Effector CD8-positive, alpha-beta T cell (primary cell): Measurements from ENCODE around the gene CDPF1.

Source experiments
- DNase-seq: peaks from one replicate; lab custom pipeline; 2025; lab: John Stamatoyannopoulos, UW
- total RNA-seq, 4 experiments: gene quantifications; one replicate each; lab custom pipeline; 2026; lab: John Stamatoyannopoulos, UW

Gene CDPF1
- total RNA-seq, result 5.2 to 13.6 (median 9.1) reads per million in 4 experiments

- peak; percentile 78 for DNase-seq
Measured at GRCh38 chr22:46250035-46250782, at the start of gene CDPF1. TSS of gene CDPF1 (minus strand) at chr22:46250293. CDS start at chr22:46248284, 2,009 bp downstream.

GRCh38 chr22:46299101-46299500 lies 49.0 kb upstream of the CDPF1 start:
- DNase-seq, result no peak

GRCh38 chr22:46297151-46297812 lies 47.2 kb upstream of the CDPF1 start:
- DNase-seq, result no peak

- DNase-seq, result peak; percentile 95
Measured at GRCh38 chr22:46296257-46297150, 46.4 kb upstream of the CDPF1 start, which contains the start of gene GTSE1. TSS of gene GTSE1 (plus strand) at chr22:46296870. CDS start at chr22:46297401, 531 bp downstream.

GRCh38 chr22:46295277-46295971 lies 45.3 kb upstream of the CDPF1 start:
- DNase-seq, result no peak

GRCh38 chr22:46294784-46295183 lies 44.7 kb upstream of the CDPF1 start:
- DNase-seq, result no peak

GRCh38 chr22:46293577-46294260 lies 43.6 kb upstream of the CDPF1 start:
- DNase-seq, result no peak

GRCh38 chr22:46292732-46293131 lies 42.6 kb upstream of the CDPF1 start:
- DNase-seq, result no peak

GRCh38 chr22:46292173-46292572 lies 42.1 kb upstream of the CDPF1 start:
- DNase-seq, result no peak

GRCh38 chr22:46290843-46291785 lies 41.0 kb upstream of the CDPF1 start:
- no peak for DNase-seq

GRCh38 chr22:46290121-46290842 lies 40.2 kb upstream of the CDPF1 start:
- no peak for DNase-seq

GRCh38 chr22:46289244-46289891 lies 39.3 kb upstream of the CDPF1 start:
- no peak for DNase-seq

- no peak for DNase-seq
Measured at GRCh38 chr22:46288846-46289243, 38.8 kb upstream of the CDPF1 start.

GRCh38 chr22:46287873-46288751 lies 38.0 kb upstream of the CDPF1 start:
- DNase-seq, result no peak

- DNase-seq, result no peak
Measured at GRCh38 chr22:46286941-46287872, 37.1 kb upstream of the CDPF1 start.

- no peak for DNase-seq
Measured at GRCh38 chr22:46286006-46286405, 35.9 kb upstream of the CDPF1 start.
